CD4-positive, alpha-beta T cell treated with Interferon gamma for 1 hour (primary cell): ENCODE results near the gene CUL4B.
"Not testable (repeated sequence)": the region's sequence is repeated elsewhere in the genome, so short reads cannot be mapped to it uniquely, and the experiment has no call there.

Experiments
- DNase-seq: peaks from one replicate; pipeline ENCODE4 v3.0.0-alpha.2; 2020

Gene CUL4B

DNA sequence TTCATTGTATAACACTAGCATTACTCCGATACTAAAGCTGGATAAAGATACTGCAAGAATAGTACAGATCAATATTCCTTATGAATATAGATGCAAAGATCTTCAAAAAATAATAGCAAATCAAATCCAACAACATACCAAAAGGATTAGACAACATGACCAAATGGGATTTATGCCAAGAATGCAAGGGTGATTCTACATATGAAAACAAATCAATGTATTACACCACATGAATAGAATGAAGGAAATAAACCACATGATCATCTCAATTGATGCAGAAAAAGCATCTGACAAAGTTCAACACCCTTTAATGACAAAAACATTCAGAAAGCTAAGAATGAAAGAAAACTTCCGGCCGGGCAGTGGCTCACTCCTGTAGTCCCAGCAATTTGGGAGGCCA lies 42.8 kb downstream of the CUL4B start:
- no peak for DNase-seq

DNA sequence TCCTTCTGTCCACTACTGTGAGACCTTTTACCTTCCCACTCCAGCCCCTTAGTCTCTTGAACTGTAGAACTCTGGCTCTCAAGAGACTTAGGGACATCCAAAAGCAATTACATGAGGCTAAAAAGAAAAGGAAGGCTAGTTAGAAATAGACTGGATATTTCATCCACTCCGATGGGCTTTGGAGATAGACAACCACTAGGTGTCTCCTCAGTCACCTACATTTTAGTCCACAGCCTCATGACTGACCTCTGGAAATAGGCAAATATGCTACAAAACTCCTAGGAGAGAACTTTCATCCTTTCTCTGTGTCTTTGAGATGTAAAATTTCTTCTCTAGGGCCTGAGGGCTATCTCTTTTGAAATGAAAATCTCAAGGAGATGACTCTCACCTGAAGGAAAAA lies 46.5 kb downstream of the CUL4B start:
- no peak for DNase-seq

DNA sequence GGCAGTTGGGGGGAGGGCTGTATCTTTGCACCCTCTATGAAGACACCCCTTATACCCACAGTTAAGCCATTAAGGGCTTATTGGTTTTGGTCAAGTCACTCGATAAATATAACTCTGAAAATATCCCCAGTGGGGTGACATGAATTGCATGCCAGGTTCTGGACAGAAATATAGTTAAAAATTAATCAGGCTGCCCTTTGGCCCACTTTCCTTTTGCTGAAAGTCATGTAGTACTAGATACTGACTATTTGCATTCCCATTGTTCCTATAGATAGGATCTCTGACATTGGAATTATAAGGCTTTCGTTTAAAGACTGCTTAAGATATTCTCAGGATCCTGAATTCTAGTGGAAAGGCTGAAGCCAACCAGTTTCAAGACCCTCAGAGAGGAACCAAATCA lies 48.1 kb downstream of the CUL4B start:
- DNase-seq, result no peak

DNA sequence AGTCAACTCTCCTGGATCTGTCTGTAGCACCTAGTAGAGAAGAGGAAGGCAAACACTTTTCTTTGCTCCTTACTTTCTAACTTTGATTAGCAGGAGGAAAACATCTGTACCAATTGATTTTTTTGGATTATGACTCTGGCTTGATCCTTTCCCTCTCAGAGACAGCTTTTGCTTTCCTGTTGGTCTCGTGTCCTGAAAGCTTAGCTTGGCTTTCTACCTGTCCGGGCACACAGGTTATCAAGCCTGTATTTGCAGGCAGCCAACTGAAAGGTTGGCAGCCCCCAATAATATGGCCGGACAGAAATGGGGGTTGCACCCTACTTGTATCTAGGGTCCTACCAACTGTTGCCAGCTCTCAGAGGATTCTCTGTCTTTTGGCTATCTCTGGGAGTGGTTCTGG lies 48.5 kb downstream of the CUL4B start:
- DNase-seq, result no peak

DNA sequence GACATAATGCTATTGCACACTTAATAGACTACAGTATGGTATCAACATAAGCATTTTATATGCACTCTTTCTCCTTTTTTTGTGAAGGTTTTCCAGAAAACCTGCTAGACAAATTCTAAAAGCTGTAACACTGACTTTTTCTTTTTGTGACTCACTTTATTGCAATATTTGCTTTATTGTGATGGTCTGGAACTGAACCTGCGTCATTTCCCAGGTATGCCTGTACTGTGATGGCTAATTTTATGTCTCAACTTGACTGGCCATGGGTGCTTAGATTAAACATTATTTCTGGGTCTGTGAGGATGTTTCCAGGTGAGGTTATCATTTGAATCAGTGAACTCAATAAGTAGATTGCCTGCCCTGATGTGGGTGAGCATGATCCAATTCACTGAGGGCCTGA lies 56.2 kb downstream of the CUL4B start:
- DNase-seq, result no peak

DNA sequence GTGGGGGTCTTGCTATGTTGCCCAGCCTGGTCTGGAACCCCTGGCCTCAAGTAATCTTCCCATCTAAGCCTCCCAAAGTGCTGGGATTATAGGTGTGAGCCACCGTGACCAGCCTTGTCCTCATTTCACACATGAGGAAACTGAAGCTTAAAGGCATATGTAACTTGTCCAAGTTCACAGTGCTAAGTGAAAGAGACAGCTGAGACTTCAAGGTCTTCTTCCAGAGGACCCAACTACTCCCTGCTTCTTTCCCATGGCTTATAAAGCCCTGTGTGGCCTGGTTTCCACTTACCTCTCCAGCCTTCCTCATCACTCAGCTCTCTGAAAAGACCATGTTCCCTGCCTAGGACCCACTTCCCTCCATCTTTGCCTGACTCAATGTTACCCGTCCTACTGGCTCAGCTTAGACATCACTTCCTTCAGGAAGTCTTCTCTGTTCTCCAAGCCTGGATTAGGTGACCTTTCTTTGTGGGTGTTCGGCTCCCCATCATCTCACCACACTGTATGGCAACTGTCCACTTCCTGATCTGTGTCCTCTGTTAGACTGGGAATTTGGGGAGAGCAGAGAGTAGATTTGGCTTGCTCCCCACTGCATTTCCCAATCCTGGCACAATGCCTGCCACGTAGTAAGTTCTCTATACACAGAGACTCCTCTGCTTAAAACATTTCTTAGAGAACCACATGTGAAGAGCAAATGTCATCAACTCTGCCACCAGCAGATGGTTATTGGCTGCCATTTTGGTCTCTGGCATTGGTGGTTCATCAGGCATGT lies 61.3 kb downstream of the CUL4B start:
- no peak for DNase-seq

DNA sequence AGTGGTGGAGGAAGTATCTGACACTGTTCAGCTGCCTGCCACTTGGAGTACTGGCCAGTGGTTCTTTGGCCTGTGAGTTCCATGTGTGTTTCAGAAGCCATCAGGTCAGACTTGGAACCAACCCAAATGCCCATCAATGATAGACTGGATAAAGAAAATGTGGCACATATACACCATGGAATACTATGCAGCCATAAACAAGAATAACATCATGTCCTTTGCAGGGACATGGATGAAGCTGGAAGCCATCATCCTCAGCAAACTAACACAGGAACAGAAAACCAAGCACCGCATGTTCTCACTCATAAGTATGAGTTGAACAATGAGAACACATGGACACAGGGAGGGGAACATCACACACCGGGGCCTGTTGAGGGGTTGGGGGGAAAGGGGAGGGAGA lies 70.6 kb downstream of the CUL4B start:
- DNase-seq, result not testable (repeated sequence)

DNA sequence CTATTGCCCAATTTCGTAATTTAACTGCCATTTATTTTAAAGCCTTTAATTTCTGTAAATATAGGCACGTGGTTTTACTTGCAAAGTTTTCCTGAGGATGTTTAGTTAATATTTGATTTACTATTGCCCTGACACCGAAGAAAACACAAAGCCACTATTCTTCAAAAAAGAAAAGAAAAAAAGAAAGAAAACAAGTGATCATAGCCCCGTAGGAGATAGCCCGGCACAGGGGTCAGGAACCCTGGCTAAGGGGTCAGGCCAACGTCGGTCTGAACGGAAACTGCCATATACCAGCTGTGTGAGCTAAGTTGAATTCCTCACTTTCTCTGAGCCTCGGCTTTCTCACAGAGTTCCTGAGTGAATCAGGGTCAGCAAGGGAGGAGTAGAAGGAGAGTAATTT lies 74.0 kb downstream of the CUL4B start:
- DNase-seq, result no peak

DNA sequence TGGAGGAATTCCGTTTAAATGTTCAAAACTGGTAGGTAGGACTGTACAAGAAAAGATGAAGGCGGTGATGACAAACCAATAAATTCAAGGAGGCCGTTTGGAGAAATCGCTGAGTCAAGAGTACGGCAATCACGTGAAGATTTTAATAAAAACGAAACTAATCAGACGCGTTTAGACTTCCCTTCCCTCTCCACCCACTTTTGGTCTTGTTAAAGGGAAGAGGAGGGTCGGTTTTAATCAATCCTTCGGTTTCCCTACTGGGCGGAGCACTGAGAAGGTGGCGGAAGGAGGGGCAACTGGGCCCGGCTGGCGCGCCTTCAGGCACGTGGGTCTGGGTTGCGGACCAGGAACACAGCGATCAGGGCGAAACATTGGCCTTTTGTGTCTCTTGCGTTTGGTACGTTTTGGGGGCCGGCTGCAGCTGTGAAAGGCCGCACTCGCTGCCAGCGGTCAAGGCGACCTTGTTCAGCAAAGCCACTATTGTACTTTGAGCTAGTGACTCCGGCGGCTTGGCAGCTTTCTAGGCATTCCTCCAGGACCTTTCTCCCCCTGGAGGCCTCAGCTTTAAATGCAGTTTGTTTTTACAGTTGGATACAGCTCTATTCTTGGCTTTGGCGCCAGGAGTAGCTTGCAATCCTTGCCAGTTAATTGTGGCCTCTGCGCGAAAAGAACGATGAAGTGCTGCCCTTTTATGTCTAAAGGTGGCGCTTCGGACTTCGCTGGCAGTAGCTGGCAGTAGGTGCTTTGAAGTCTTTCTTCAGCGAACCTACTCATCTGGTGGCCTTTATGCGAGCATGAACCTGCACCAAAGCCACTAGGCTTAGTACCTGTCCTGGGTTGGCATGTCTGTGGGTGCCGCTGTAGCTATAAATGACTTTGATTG lies 74.9 kb downstream of the CUL4B start:
- DNase-seq, result peak; percentile 56

DNA sequence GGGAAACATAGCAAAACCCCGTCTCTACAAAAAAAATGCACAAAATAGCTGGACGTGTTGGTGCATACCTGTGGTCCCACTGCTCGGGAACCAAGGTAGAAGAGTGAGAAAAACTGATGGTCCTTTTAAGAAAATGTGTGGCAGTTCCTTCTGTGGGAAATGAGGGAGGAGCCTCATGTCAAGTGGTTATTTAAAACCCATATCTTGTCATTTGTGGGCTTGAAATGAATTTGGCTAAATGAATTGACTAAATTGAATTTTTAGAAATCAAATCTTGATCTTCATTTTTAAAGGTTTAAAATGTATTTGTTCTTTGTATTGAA lies 75.5 kb downstream of the CUL4B start:
- no peak for DNase-seq

DNA sequence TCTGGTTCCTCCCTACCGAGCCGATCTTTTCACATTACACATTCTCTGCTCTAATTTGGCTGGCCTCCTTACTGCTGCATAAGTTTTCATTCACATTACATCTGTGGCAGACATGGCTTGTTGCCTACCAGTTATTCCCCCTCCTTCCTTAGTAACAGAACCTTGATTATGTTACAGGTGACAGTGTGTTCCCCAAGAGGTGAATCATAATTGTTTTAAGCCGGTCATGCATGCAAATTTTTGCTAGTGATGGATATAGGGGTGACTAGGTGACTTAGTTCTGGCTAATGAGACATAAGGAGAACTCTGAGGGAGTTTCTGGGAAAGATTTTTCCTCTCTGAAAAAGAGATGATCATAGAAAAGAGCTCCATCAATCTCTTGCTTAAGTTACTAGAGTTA lies 83.3 kb downstream of the CUL4B start:
- DNase-seq, result no peak

DNA sequence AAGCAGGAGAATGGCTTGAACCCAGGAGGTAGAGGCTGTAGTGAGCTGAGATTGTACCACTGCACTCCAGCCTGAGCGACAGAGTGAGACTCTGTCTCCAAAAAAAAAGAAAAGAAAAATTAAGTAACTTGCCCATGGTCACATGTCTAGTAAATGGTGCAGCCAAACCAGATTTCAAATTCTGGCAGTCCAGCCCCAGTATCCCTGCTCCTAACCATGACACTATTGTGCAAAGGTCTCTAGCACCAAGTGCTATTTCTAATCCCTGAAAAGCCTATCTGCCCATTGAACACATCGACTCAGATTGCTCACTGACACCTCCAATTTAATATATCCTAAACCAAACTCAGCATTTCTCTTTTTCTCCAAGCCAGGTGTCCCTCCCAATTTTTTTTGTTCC lies 84.0 kb downstream of the CUL4B start:
- DNase-seq, result no peak

DNA sequence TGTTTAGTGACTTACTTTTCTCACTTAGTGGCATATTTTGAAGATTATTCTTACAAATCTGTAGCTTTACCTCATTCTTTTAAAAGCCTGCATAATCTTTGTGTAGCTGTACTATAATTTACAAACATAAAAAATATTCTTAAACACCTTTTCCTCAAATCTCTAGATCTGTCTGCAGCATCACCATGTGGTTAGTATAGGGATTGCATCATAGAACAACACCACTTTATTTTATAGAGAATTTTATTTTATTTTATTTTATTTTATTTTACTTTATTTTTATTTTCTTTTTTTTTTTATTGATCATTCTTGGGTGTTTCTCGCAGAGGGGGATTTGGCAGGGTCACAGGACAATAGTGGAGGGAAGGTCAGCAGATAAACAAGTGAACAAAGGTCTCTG lies 85.3 kb downstream of the CUL4B start:
- not testable (repeated sequence) for DNase-seq
